ENCODE results near the gene DMRT2. TPM values are rescaled to one million over a fixed set of nuclear protein-coding genes. Genes with fewer than 3 reads are reported as not detected.

Gene DMRT2

GRCh38 chr9:1102642-1102970 lies 52.4 kb downstream of the DMRT2 start:
- Histone ChIP-seq H2AFZ (ENCODE audit: low read length) (no peak overlapping the region), H3K4me3 (ENCODE audit: low read length in 2 of 2) (no peak overlapping the region), H3K79me1 (ENCODE audit: low read depth, low read length) (no peaks in the 10 kb centered on the region), H3K18ac (ENCODE audit: low read length) (no peak overlapping the region), H3K9me3 (replicated peaks in 1 of 2; ENCODE audit: control insufficient read depth in 2 of 2, insufficient read depth in 1 of 2, low read depth in 1 of 2, low read length in 2 of 2) (no peaks in the 10 kb centered on the region), H3K14ac (ENCODE audit: low read length) (no peak overlapping the region), H2BK12ac (ENCODE audit: low read length) (no peak overlapping the region), H3K4me1 (ENCODE audit: control insufficient read depth in 2 of 2, insufficient read depth in 1 of 2, low read depth in 1 of 2, low read length in 2 of 2) (no peaks in the 10 kb centered on the region), H3K27ac (replicated peaks; ENCODE audit: low read length) (no peak overlapping the region), H3K36me3 (replicated peaks in 1 of 2; ENCODE audit: control insufficient read depth in 2 of 2, insufficient read depth in 2 of 2, low read length in 2 of 2) (no peaks in the 10 kb centered on the region), H2BK120ac (ENCODE audit: low read depth, low read length) (no peak overlapping the region), H3K23ac (ENCODE audit: low read depth, low read length, poor library complexity) (no peak overlapping the region), H4K91ac (ENCODE audit: low read depth, low read length, poor library complexity) (no peak overlapping the region), H4K8ac (ENCODE audit: low read depth, low read length) (no peak overlapping the region), H3K4ac (ENCODE audit: low read length) (no peak overlapping the region), H3K27me3 (ENCODE audit: control insufficient read depth in 3 of 3, insufficient read depth in 3 of 3, low read depth in 1 of 3, low read length in 3 of 3) (peaks cover 0 to 9% (median 0%) of the 10 kb centered on the region in 3 experiments), H2AK5ac (ENCODE audit: low read depth, low read length) (no peak overlapping the region), H3K4me2 (ENCODE audit: insufficient read depth, low read length, poor library complexity, severe bottlenecking) (no peak overlapping the region), H3K9ac (ENCODE audit: low read depth, low read length, poor library complexity) (no peak overlapping the region), H2BK5ac (ENCODE audit: low read length) (no peak overlapping the region), H2BK15ac (ENCODE audit: low read length) (no peak overlapping the region)
- no peak for DNase-seq (ENCODE audit: low spot score)
- WGBS, 2 donors (ENCODE audit: extremely low coverage in 2 of 2, insufficient read length in 2 of 2, insufficient replicate concordance in 1 of 2): no CpG with 5 or more reads among the region's 2 CpGs

Small RNA genes within 50 kb of the gene (small RNA-seq; reads per million reads assigned to genes)
- not detected for gene RNU6-1073P (ENCODE audit: insufficient read depth)

Data from neuronal stem cell (in vitro differentiated cells).